ENCODE results near the gene KCTD3. TPM values are rescaled to one million over a fixed set of nuclear protein-coding genes. Genes with fewer than 3 reads are reported as not detected.

Gene KCTD3
- total RNA-seq, 6 donors from 2014 or later = 17.9 to 55.4 (median 29.2) TPM

DNA sequence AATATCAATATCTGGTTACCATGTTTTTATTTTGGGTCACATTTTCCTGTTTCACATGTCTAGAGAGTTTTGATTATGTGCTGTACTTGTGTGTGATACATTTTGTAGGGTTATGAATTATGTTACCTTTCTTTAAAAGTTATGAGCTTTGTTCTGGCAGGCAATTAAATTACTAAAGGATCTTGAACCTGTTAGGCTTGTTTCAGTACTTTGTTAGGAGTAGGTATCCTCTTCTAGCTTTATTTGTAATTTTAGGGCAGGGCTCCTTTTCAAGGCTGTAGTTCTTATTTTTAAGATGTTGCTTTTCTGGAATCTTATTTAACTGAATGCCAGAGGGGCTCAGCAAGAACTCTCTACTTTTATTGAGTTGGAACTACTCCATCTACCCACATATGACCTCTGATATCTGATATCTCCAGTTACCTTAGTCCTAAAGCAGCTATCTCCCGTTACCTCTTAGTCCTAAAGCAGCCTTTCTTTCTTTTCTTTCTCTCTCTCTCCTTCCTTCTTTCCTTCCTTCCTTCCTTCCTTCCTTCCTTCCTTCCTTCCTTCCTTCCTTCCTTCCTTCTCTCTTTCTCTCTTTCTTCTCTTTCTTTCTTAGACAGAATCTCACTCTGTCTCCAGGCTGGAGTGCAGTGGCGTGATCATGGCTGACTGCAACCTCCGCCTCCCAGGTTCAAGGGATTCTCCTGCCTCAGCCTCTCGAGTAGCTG, 23.8 kb downstream of the KCTD3 start:
- H3K36me3 ChIP-seq = peaks cover 0 to 30% (median 3%) of the 10 kb centered on the region in 4 donors
- ATAC-seq (ENCODE audit: low FRiP score in 2 of 2) (no peak), DNase-seq (no peak)
- 95 to 96% methylated on average over 4 of the region's 4 CpGs for WGBS, 2 donors
- no peak for TF ChIP-seq EP300 (IDR thresholded peaks at IDR 0.05)
- TF ChIP-seq POLR2AphosphoS5 (IDR thresholded peaks at IDR 0.05) = no peak
- no peak for TF ChIP-seq CTCF (IDR thresholded peaks at IDR 0.05)
- TF ChIP-seq POLR2A (IDR thresholded peaks at IDR 0.05) = no peak
- H3K4me3 ChIP-seq = no peak overlapping the region
- peaks cover 0 to 13% (median 7%) of the 10 kb centered on the region in 4 donors for H3K4me1 ChIP-seq
- H3K9me3 ChIP-seq = no peaks in the 10 kb centered on the region
- H3K27ac ChIP-seq = no peak overlapping the region
- no peaks in the 10 kb centered on the region for H3K27me3 ChIP-seq

- Histone ChIP-seq H3K36me3 (peaks cover 0 to 28% (median 0%) of the 10 kb centered on the region in 4 donors), H3K4me1 (peaks cover 0 to 14% (median 7%) of the 10 kb centered on the region in 4 donors), H3K27ac (no peak overlapping the region), H3K9me3 (no peaks in the 10 kb centered on the region), H3K27me3 (no peaks in the 10 kb centered on the region), H3K4me3 (no peak overlapping the region)
- WGBS, 2 donors = 69 to 75% methylated on average over 3 of the region's 3 CpGs
- TF ChIP-seq POLR2AphosphoS5 (IDR thresholded peaks at IDR 0.05) = no peak
- TF ChIP-seq EP300 (IDR thresholded peaks at IDR 0.05) = no peak
- TF ChIP-seq CTCF (IDR thresholded peaks at IDR 0.05) = no peak
- no peak for TF ChIP-seq POLR2A (IDR thresholded peaks at IDR 0.05)
- DNase-seq = no peak
- no peak for ATAC-seq (ENCODE audit: low FRiP score in 2 of 2)
Measured at GRCh38 chr1:215594640-215595039, 27.5 kb downstream of the KCTD3 start.

DNA sequence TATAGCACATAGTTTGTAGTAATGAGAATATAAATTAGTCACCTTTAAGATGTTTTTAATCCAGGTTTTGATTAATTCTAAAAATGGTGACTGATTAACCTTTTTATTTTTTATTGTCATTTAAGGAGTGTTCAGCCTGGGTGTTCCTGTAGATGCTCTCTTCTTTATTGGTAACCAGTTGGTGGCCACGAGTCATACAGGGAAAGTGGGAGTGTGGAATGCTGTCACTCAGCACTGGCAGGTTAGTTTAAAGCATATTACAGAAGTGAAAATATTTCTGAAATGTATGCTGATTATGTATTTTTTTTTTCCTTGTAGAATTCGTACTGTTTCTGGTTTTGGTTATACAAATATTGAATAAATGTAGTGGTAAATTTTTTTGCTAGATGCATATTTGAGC, 28.1 kb downstream of the KCTD3 start:
- DNase-seq = no peak

DNA sequence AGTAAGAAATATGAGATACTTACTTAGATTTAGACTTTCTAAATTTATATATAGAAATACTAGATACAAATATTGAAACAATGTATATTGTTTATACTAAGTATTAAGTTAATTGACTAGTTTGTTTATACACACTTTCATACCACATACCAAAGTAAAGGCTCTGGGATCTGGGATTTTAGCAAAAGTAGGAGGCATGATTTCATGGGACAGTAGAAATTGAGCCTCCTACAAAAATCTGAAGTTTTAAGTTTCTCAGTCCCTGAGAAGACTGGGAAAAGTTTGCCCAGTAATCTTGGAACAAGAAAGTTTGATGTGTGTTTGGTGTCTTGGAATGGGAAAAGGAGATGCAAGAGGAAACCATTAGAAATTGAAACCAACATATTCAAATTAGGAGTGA, 30.9 kb downstream of the KCTD3 start:
- Histone ChIP-seq H3K4me1 (peaks cover 0 to 20% (median 7%) of the 10 kb centered on the region in 4 donors), H3K36me3 (peaks cover 0 to 28% (median 0%) of the 10 kb centered on the region in 4 donors), H3K27me3 (no peaks in the 10 kb centered on the region), H3K9me3 (no peaks in the 10 kb centered on the region), H3K4me3 (no peak overlapping the region), H3K27ac (no peak overlapping the region)
- DNase-seq = no peak
- no peak for TF ChIP-seq CTCF (IDR thresholded peaks at IDR 0.05)
- no peak for TF ChIP-seq EP300 (IDR thresholded peaks at IDR 0.05)
- no peak for TF ChIP-seq POLR2A (IDR thresholded peaks at IDR 0.05)
- no peak for TF ChIP-seq POLR2AphosphoS5 (IDR thresholded peaks at IDR 0.05)
- no peak for ATAC-seq (ENCODE audit: low FRiP score in 2 of 2)

More for the DNA sequence above, 28.1 kb downstream of the KCTD3 start:
- Histone ChIP-seq H3K4me3 (no peak overlapping the region), H3K4me1 (peaks cover 0 to 19% (median 7%) of the 10 kb centered on the region in 4 donors), H3K27me3 (no peaks in the 10 kb centered on the region), H3K9me3 (no peaks in the 10 kb centered on the region), H3K36me3 (peaks cover 0 to 23% (median 0%) of the 10 kb centered on the region in 4 donors), H3K27ac (peak overlapping the region in 1 of 4 donors; percentile 27)
- 64 to 74% methylated on average over 2 of the region's 2 CpGs for WGBS, 2 donors
- ATAC-seq (ENCODE audit: low FRiP score in 2 of 2) = no peak
- TF ChIP-seq CTCF (IDR thresholded peaks at IDR 0.05) = no peak
- no peak for TF ChIP-seq EP300 (IDR thresholded peaks at IDR 0.05)
- no peak for TF ChIP-seq POLR2AphosphoS5 (IDR thresholded peaks at IDR 0.05)
- no peak for TF ChIP-seq POLR2A (IDR thresholded peaks at IDR 0.05)
